Panc1 (cell line): ENCODE results near the gene CCDC12. TPM values are rescaled to one million over a fixed set of nuclear protein-coding genes. Genes with fewer than 3 reads are reported as not detected.
A peak's percentile ranks its signal among the peaks of the same experiment; 100 is the strongest.

Experiments used
- ATAC-seq: fragments of 200-7000 bp; cut with Tn5 transposase; 2 replicates; pipeline ENCODE4 v1.9.1; 2020; ENCODE audit warnings: mild to moderate bottlenecking, moderate library complexity
- BruUV-seq: library from RNA; stranded (reverse); fragments of 400-500 nt; replicated peaks from 2 replicates; lab custom pipeline; 2021; lab: Mats Ljungman, UMichigan
- CTCF ChIA-PET: fragments of 300-600 bp; sonication (Branson Sonifier 250); formaldehyde crosslinking; loops from one replicate; lab custom pipeline; 2022; ENCODE audit warnings: antibody characterized with exemption; lab: Charles Lee
- POLR2A ChIA-PET: fragments of 300-600 bp; sonication (Branson Sonifier 250); formaldehyde crosslinking; loops from one replicate; lab custom pipeline; 2022; ENCODE audit warnings: antibody characterized with exemption; lab: Charles Lee
- DNase-seq: peaks from one replicate; pipeline ENCODE4 v3.0.0-alpha.2; 2010; ENCODE audit warnings: low read depth, low spot score
- H3K27ac ChIP-seq: 2 replicates; pipeline ENCODE4 v1.5.1; 2011; ENCODE audit warnings: mild to moderate bottlenecking, low read length, inconsistent platforms
- H3K27me3 ChIP-seq: fragments of 200-500 bp; sonication (Bioruptor generic); 2 replicates; pipeline ENCODE4 v1.6.0; 2014; ENCODE audit warnings: low read length, inconsistent platforms; ENCODE audit not compliant: control insufficient read depth, insufficient read depth
- H3K36me3 ChIP-seq: fragments of 200-500 bp; sonication (Bioruptor generic); 2 replicates; pipeline ENCODE4 v1.5.1; 2014; ENCODE audit warnings: inconsistent platforms, mild to moderate bottlenecking, low read length, moderate library complexity; ENCODE audit not compliant: control insufficient read depth, insufficient read depth
- H3K4me1 ChIP-seq: 2 replicates; pipeline ENCODE4 v1.5.1; 2011; ENCODE audit warnings: inconsistent platforms, mild to moderate bottlenecking, low read length, moderate library complexity; ENCODE audit not compliant: control insufficient read depth, insufficient read depth
- H3K4me3 ChIP-seq, 2 experiments: 2 replicates each; pipeline ENCODE4 v1.5.1; 2011 to 2012; ENCODE audit warnings: low read depth in 2 of 2, low read length in 2 of 2, mild to moderate bottlenecking in 2 of 2, inconsistent platforms in 1 of 2, moderate library complexity in 1 of 2
- H3K9me3 ChIP-seq: fragments of 200-500 bp; sonication (Bioruptor generic); 2 replicates; pipeline ENCODE4 v1.5.1; 2014; ENCODE audit warnings: low read depth, mild to moderate bottlenecking, inconsistent platforms, low read length, moderate library complexity; ENCODE audit not compliant: control insufficient read depth, insufficient read depth
- CTCF ChIP-seq: fragments of 450-650 bp; IDR thresholded peaks from 2 replicates; pipeline ENCODE4 v1.5.1; 2017; ENCODE audit warnings: mild to moderate bottlenecking
- POLR2AphosphoS5 ChIP-seq: IDR thresholded peaks from 2 replicates; pipeline ENCODE4 v1.6.1; 2012; ENCODE audit warnings: mild to moderate bottlenecking, low read depth, low read length, moderate library complexity
- REST ChIP-seq, 2 experiments: IDR thresholded peaks; 2 replicates each; pipeline ENCODE4 v1.6.1; 2011 to 2012; ENCODE audit warnings: low read depth in 2 of 2, control low read depth in 1 of 2, low read length in 1 of 2, mild to moderate bottlenecking in 1 of 2, moderate library complexity in 1 of 2; ENCODE audit not compliant: insufficient read depth in 1 of 2
- SIN3A ChIP-seq: IDR thresholded peaks from 2 replicates; pipeline ENCODE4 v1.6.1; 2012; ENCODE audit warnings: low read depth, mild to moderate bottlenecking, low read length, moderate library complexity, borderline replicate concordance; ENCODE audit not compliant: insufficient read depth
- TCF7L2 ChIP-seq: IDR thresholded peaks from 2 replicates; pipeline ENCODE4 v1.6.1; 2011; ENCODE audit warnings: mild to moderate bottlenecking, low read depth, low read length, inconsistent platforms
- in situ Hi-C: cut with HindIII; loops from 2 replicates; pipeline ENCODE4 v1.10.0; 2016; ENCODE audit warnings: low sequenced_read_pairs, low pct_unique_long_range_greater_than_20kb
- intact Hi-C: fragments of 100-400 bp; cut with micrococcal nuclease; formaldehyde crosslinking; loops from one replicate; pipeline ENCODE4 v1.10.0; 2022; ENCODE audit not compliant: unreplicated experiment
- total RNA-seq: library from RNA; stranded (reverse); gene quantifications from one replicate; pipeline ENCODE4 v1.2.1, GENCODE V29; 2021; ENCODE audit not compliant: unreplicated experiment

The CCDC12 gene
- total RNA-seq, 1 experiment from 2014 or later = 35.5 TPM

- ATAC-seq (peak; percentile 66), DNase-seq (no peak)
- TF ChIP-seq CTCF (no peak), SIN3A (no peak), TCF7L2 (no peak), REST (IDR thresholded peaks at IDR 0.05; ENCODE audit: insufficient read depth in 1 of 2, low read depth in 2 of 2, low read length in 1 of 2) (no peak), POLR2AphosphoS5 (no peak)
- H3K4me1 ChIP-seq = no peaks in the 10 kb centered on the region
- no peak overlapping the region for H3K27ac ChIP-seq
- no peaks in the 10 kb centered on the region for H3K9me3 ChIP-seq
- peak overlapping the region; percentile 33 to 47 for H3K4me3 ChIP-seq
- BruUV-seq = no TSS peak
- intact Hi-C loops = no loop called here
- ChIA-PET CTCF (interaction anchor here (0.7 kb wide), 2 partner anchors 14 to 124 kb away, joined by 4 to 11 read pairs; no protein-coding TSS in a partner anchor), POLR2A (no interaction called here)
- in situ Hi-C loops = no loop called here
- no peaks in the 10 kb centered on the region for H3K36me3 ChIP-seq
- no peaks in the 10 kb centered on the region for H3K27me3 ChIP-seq
These were observed 94.0 kb downstream of the CCDC12 start for GRCh38 chr3:46882377-46883053.

GRCh38 chr3:46881596-46882376, 94.8 kb downstream of the CCDC12 start:
- in situ Hi-C loops = no loop called here
- ATAC-seq = peak; percentile 44
- TF ChIP-seq SIN3A (no peak), REST (IDR thresholded peaks at IDR 0.05; ENCODE audit: insufficient read depth in 1 of 2, low read depth in 2 of 2, low read length in 1 of 2) (no peak), POLR2AphosphoS5 (no peak), TCF7L2 (no peak), CTCF (no peak)
- ChIA-PET POLR2A (no interaction called here), CTCF (no interaction called here)
- no peak for DNase-seq
- H3K36me3 ChIP-seq = no peaks in the 10 kb centered on the region
- H3K27ac ChIP-seq = no peak overlapping the region
- BruUV-seq = no TSS peak
- intact Hi-C loops = no loop called here
- peak overlapping the region; percentile 33 to 47; a peak in 3 of 4 replicates for H3K4me3 ChIP-seq
- no peaks in the 10 kb centered on the region for H3K27me3 ChIP-seq
- H3K9me3 ChIP-seq = no peaks in the 10 kb centered on the region
- no peaks in the 10 kb centered on the region for H3K4me1 ChIP-seq
